GM06990 (cell line): Measurements from ENCODE around the gene PDILT.

Experiments
- DNase-seq: peaks from one replicate; pipeline ENCODE4 v3.0.0-alpha.2; 2011; ENCODE audit not compliant: insufficient read length; ENCODE audit errors: extremely low read depth
- H3K27me3 ChIP-seq: replicated peaks from 2 replicates; pipeline ENCODE4 v1.6.0; 2011; ENCODE audit warnings: low read length; ENCODE audit not compliant: control insufficient read depth, insufficient read depth
- H3K36me3 ChIP-seq: 2 replicates; pipeline ENCODE4 v1.5.1; 2011; ENCODE audit warnings: low read length; ENCODE audit not compliant: control insufficient read depth, insufficient read depth
- H3K4me3 ChIP-seq: replicated peaks from 2 replicates; pipeline ENCODE4 v1.5.1; 2011; ENCODE audit warnings: low read depth, mild to moderate bottlenecking, control low read depth, low read length
- CTCF ChIP-seq: IDR thresholded peaks from 2 replicates; pipeline ENCODE4 v1.5.1; 2011; ENCODE audit warnings: low read length, control low read depth, mild to moderate bottlenecking, inconsistent platforms; ENCODE audit not compliant: insufficient read depth, poor library complexity, severe bottlenecking

Gene PDILT

GRCh38 chr16:20383106-20384029 lies 21.2 kb downstream of the PDILT start:
- H3K27me3 ChIP-seq, result no peaks in the 10 kb centered on the region
- peak; percentile 87 for TF ChIP-seq CTCF

GRCh38 chr16:20382202-20382948 lies 22.2 kb downstream of the PDILT start:
- no peak for TF ChIP-seq CTCF

More at GRCh38 chr16:20383106-20384029, 21.2 kb downstream of the PDILT start:
- Histone ChIP-seq H3K36me3 (no peaks in the 10 kb centered on the region), H3K4me3 (no peak overlapping the region)
- DNase-seq, result peak; percentile 22

GRCh38 chr16:20380782-20381181 lies 23.8 kb downstream of the PDILT start:
- DNase-seq, result no peak
- no peaks in the 10 kb centered on the region for H3K27me3 ChIP-seq
- no peak for TF ChIP-seq CTCF
- H3K4me3 ChIP-seq, result no peak overlapping the region
- H3K36me3 ChIP-seq, result no peaks in the 10 kb centered on the region

More at GRCh38 chr16:20382202-20382948, 22.2 kb downstream of the PDILT start:
- H3K27me3 ChIP-seq, result no peaks in the 10 kb centered on the region
- H3K4me3 ChIP-seq, result no peak overlapping the region
- DNase-seq, result no peak
- H3K36me3 ChIP-seq, result no peaks in the 10 kb centered on the region

- Histone ChIP-seq H3K4me3 (no peak overlapping the region), H3K27me3 (no peaks in the 10 kb centered on the region), H3K36me3 (no peaks in the 10 kb centered on the region)
- TF ChIP-seq CTCF, result no peak
- DNase-seq, result no peak
Measured at GRCh38 chr16:20377181-20377580, 27.4 kb downstream of the PDILT start.

- no peaks in the 10 kb centered on the region; the same call in 1 of the 2 replicates for H3K27me3 ChIP-seq
- no peaks in the 10 kb centered on the region for H3K36me3 ChIP-seq
- no peak for TF ChIP-seq CTCF
- H3K4me3 ChIP-seq, result no peak overlapping the region
- no peak for DNase-seq
Measured at GRCh38 chr16:20372701-20373100, 31.8 kb downstream of the PDILT start.
